RCC 7860 (cell line): Measurements from ENCODE around the gene MARVELD2.
"Not testable (repeated sequence)": the region's sequence is repeated elsewhere in the genome, so short reads cannot be mapped to it uniquely, and the experiment has no call there.

ENCODE experiments used
- DNase-seq: peaks from one replicate; pipeline ENCODE4 v3.0.0-alpha.2; 2015; ENCODE audit warnings: low spot score
- FAIRE-seq: peaks from 2 replicates; lab custom pipeline; 2012; peaks lifted over from hg19 to GRCh38; lab: Jason Lieb, UNC

Gene MARVELD2

GRCh38 chr5:69449511-69449910 lies 34.6 kb downstream of the MARVELD2 start:
- FAIRE-seq, result no peak
- no peak for DNase-seq

GRCh38 chr5:69450116-69450515 lies 35.2 kb downstream of the MARVELD2 start:
- peak; percentile 61 for DNase-seq

GRCh38 chr5:69450527-69450926 lies 35.6 kb downstream of the MARVELD2 start:
- FAIRE-seq, DNase-seq: not testable (repeated sequence)

More at GRCh38 chr5:69450116-69450515, 35.2 kb downstream of the MARVELD2 start:
- peak; percentile 62 for FAIRE-seq

- DNase-seq (no peak), FAIRE-seq (no peak)
Measured at GRCh38 chr5:69451941-69452647, 37.2 kb downstream of the MARVELD2 start.

- not testable (repeated sequence) for FAIRE-seq, DNase-seq
Measured at GRCh38 chr5:69453487-69453886, 38.6 kb downstream of the MARVELD2 start.

- DNase-seq, result no peak
- no peak for FAIRE-seq
Measured at GRCh38 chr5:69454460-69455249, 39.7 kb downstream of the MARVELD2 start.

GRCh38 chr5:69455428-69455988 lies 40.6 kb downstream of the MARVELD2 start:
- FAIRE-seq, DNase-seq: not testable (repeated sequence)

GRCh38 chr5:69462170-69462569 lies 47.3 kb downstream of the MARVELD2 start:
- DNase-seq (no peak), FAIRE-seq (no peak)

- not testable (repeated sequence) for DNase-seq, FAIRE-seq
Measured at GRCh38 chr5:69466375-69466774, 51.5 kb downstream of the MARVELD2 start.

GRCh38 chr5:69467442-69468225 lies 52.7 kb downstream of the MARVELD2 start:
- no peak for FAIRE-seq

GRCh38 chr5:69468631-69469030 lies 53.7 kb downstream of the MARVELD2 start:
- no peak for DNase-seq
- no peak for FAIRE-seq

More at GRCh38 chr5:69467442-69468225, 52.7 kb downstream of the MARVELD2 start:
- DNase-seq, result no peak

GRCh38 chr5:69471516-69471915 lies 56.6 kb downstream of the MARVELD2 start:
- not testable (repeated sequence) for FAIRE-seq

GRCh38 chr5:69472535-69473143 lies 57.7 kb downstream of the MARVELD2 start:
- FAIRE-seq, DNase-seq: not testable (repeated sequence)

More at GRCh38 chr5:69471516-69471915, 56.6 kb downstream of the MARVELD2 start:
- not testable (repeated sequence) for DNase-seq

- FAIRE-seq, result no peak
- DNase-seq, result no peak
Measured at GRCh38 chr5:69477170-69477569, 62.3 kb downstream of the MARVELD2 start.

- not testable (repeated sequence) for DNase-seq, FAIRE-seq
Measured at GRCh38 chr5:69478296-69478695, 63.4 kb downstream of the MARVELD2 start.

GRCh38 chr5:69484891-69485290 lies 70.0 kb downstream of the MARVELD2 start:
- DNase-seq (no peak), FAIRE-seq (no peak)

- no peak for DNase-seq
- no peak for FAIRE-seq
Measured at GRCh38 chr5:69485471-69485870, 70.6 kb downstream of the MARVELD2 start.

- DNase-seq, result no peak
- FAIRE-seq, result no peak
Measured at GRCh38 chr5:69489246-69489645, 74.3 kb downstream of the MARVELD2 start.

GRCh38 chr5:69491027-69491426 lies 76.1 kb downstream of the MARVELD2 start:
- FAIRE-seq, result no peak
- DNase-seq, result no peak

- no peak for DNase-seq
- FAIRE-seq, result no peak
Measured at GRCh38 chr5:69491838-69492390, 77.0 kb downstream of the MARVELD2 start.
